HG03378 (cell line): ENCODE results near the gene ECD.

ENCODE experiments used
- ATAC-seq: cut with Tn5 transposase; IDR thresholded peaks from one replicate; pipeline ENCODE4 v1.9.1; 2021; ENCODE audit warnings: mild to moderate bottlenecking, moderate library complexity; ENCODE audit not compliant: unreplicated experiment

The ECD gene

GRCh38 chr10:73167783-73168464, at the start of gene ECD, which contains the start of gene FAM149B1:
Gene ECD, minus strand, starts transcription at chr10:73168008. Its CDS starts 4,071 bp downstream, at chr10:73163937.
Gene FAM149B1, plus strand, starts transcription at chr10:73168119. Its CDS starts 221 bp downstream, at chr10:73168340.
- peak; percentile 79 for ATAC-seq

- no peak for ATAC-seq
Observed at GRCh38 chr10:73215749-73216148, 47.9 kb upstream of the ECD start.

DNA sequence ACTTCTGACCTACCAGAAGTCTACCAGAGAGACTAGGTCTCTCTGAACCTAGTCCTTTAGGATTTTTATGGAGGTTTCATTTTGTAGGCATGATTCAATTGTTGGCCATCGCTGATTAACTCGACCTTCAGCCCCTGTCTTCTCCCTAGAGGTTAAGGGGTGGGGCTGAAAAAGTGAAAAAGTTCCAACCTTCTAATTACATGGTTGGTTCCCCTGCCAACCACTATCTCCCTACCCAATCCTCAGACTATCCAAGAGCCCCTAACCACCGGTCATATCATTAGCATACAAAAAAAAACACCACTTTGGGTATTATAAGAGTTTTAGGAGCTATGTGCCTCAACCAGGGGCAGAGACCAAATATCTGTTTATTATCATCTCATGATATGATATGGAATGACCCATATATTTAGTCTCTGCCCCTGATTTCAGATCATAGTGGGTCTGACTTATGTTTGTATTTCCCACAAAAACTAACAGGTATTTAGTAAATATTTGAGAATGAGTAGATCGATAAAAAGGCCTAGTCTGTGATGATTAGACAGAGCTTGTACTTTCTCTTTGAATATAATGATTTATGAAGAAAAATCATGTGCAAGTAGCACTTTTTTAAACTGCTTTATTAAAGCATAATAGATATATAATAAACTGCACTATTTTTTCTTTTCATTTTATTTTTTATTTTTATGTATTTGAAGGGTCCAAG, 43.5 kb upstream of the ECD start:
- no peak for ATAC-seq

DNA sequence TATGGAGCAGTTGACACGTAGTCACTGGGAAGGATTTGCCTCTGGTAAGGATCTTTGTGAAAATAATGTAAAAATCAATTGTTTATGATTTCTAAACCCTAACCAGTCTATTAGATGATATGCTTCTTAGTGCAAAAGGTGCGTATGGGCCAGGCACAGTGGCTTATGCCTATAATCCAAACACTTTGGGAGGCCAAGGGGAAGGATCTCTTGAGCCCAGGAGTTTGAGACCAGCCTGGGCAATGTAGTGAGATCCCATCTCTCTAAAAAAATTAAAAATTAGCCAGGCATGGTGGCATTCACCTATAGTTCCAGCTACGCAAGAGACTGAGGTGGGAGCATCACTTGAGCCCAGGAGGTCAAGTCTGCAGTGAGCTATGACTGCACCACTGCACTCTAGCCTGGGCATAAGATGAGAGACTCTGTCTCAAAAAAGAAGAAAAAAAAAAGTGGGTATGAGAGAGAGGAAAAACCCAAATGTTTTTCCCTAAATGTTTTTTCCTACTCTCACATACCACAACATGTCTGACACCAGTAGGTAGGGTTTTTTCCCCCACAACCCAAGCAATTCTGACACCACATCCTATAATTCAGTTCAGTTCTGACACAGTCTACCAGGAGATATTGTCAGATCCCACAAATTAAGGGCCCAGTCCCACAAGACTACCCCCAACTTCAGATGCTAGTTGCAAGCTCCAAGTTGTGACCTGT, 42.7 kb upstream of the ECD start:
- no peak for ATAC-seq

GRCh38 chr10:73209705-73210104, 41.9 kb upstream of the ECD start:
- no peak for ATAC-seq

- ATAC-seq, result no peak
Observed at GRCh38 chr10:73207883-73208282, 40.1 kb upstream of the ECD start.

DNA sequence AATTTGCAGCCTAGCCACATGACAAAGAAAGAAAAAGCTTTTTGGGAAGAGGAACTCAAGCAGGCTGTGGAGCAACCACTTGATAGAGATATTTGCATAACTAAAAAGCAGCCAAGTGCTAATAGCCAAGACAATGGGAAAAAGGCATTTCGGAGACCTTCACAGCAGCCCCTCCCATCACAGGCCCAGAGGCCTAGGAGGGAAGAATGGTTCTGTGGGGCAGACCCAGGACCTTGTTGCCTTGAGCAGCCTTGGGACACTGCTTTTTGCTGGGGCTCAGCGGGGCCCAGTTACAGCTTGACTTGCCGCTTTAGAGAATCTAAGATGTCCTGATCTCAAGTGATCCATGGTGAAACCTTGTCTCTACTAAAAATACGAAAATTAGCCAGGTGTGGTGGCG, 38.6 kb upstream of the ECD start:
- ATAC-seq, result no peak

- no peak for ATAC-seq
Observed at GRCh38 chr10:73205890-73206289, 38.1 kb upstream of the ECD start.

- no peak for ATAC-seq
Observed at GRCh38 chr10:73205081-73205480, 37.3 kb upstream of the ECD start.

GRCh38 chr10:73190188-73190587, 22.4 kb upstream of the ECD start:
- ATAC-seq, result no peak

- ATAC-seq, result no peak
Observed at GRCh38 chr10:73186266-73186665, 18.5 kb upstream of the ECD start.

- ATAC-seq, result no peak
Observed at GRCh38 chr10:73183667-73184281, 16.0 kb upstream of the ECD start.

GRCh38 chr10:73182568-73182967, 14.8 kb upstream of the ECD start:
- no peak for ATAC-seq

DNA sequence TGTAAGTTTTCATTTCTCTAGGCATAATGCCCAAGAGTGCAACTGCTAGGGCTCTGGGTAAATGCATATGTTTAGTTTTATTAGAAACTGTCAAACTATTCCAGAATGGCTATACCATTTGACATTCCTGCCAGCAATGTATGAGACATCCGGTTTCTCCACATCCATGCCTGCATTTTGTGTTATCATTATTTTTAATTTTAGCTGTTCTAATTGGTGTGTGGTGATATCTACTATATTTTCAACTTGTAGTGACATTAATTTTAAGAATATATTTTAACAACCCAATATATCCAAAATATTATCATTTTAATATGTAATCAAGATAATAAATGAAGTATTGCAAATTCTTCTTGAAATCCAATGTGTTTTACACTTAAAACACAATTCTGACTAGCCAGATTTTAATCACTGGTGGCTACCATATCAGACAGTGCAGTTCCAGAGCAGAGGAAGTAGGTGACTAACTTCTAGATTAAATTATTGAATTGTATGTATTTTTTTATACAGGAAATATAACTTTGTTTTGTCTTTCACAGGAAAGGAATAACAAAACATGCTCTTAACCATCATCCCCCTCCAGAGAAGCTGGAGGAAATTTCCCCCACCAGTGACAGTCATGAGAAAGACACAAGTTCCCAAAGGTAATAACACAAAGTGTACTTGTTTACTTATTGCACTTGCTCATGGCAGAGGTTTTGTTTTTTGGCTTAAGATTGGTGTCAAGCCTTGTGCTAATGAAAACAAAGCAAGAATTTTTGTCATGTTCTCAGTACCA, 6.5 kb upstream of the ECD start:
- no peak for ATAC-seq

- no peak for ATAC-seq
Observed at GRCh38 chr10:73172867-73173266, 5.1 kb upstream of the ECD start.

DNA sequence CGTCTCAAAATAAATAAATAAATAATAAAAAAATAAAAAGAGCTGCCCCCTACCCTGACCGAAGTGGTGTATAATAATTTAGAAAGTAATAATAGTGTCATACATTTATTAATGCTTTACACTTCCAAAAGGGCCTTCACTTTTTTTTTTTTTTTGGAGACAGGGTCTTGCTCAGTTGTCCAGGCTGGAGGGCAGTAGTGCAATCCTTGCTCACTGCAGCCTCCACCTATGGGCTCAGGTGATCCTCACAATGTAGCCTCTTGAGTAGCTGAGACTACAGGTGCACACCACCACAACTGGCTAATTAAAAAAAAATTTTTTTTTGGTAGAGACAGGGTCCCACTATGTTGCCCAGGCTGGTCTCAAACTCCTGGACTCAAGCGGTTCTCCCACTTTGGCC, 1.5 kb upstream of the ECD start:
- no peak for ATAC-seq

DNA sequence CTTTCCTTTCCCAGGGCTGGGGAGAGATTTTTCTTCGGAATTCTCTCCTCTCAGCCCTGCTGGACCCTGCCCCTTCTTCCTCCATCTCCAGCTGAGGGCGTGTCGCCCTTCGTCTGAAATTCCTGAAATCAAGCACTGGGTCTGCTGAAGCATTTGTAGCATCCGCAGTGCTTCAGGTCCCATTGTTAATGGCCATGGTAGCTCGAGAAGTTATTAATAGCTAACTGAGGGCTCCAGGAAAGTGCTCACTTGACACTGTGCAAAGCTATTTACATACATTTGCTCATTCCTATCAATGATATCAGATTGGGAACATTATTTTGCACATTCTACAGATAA, 626 bp upstream of the ECD start:
- ATAC-seq, result peak; percentile 17

GRCh38 chr10:73167458-73167782, 388 bp downstream of the ECD start:
- no peak for ATAC-seq

GRCh38 chr10:73166972-73167371, 836 bp downstream of the ECD start:
- no peak for ATAC-seq

- ATAC-seq, result no peak
Observed at GRCh38 chr10:73163096-73163495, 4.7 kb downstream of the ECD start.

DNA sequence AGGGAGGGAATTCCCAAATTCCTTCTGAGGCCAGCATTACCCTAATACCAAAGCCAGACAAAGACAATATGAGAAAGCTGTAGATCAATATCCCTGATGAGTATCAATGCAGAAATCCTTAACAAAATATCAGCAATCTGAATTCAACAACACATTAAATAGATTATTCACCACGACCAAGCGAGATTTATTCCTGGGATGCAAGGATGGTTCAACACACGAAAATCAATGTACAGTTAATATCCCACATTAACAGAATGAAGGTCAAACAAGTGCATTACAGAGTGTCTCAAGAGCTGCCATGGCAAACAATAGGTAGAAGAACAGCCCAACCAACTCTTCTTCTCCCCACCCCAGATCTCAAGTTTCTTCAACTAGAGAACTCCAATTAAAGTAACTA, 6.1 kb downstream of the ECD start:
- no peak for ATAC-seq
